HCT116 (cell line): ENCODE data around the gene HBA1. TPM values are rescaled to one million over a fixed set of nuclear protein-coding genes. Genes with fewer than 3 reads are reported as not detected.

Experiments used
- ATAC-seq: fragments of 200-7000 bp; cut with Tn5 transposase; 2 replicates; pipeline ENCODE4 v1.9.1; 2020; ENCODE audit warnings: mild to moderate bottlenecking, moderate library complexity
- BruUV-seq: library from RNA; stranded (reverse); fragments of 400-500 nt; replicated peaks from 2 replicates; lab custom pipeline; 2021; lab: Mats Ljungman, UMichigan
- CTCF ChIA-PET: fragments of 300-600 bp; sonication (Branson Sonifier 250); formaldehyde crosslinking; loops from one replicate; lab custom pipeline; 2021; ENCODE audit warnings: antibody characterized with exemption; lab: Charles Lee
- POLR2A ChIA-PET: fragments of 300-600, 350-600 bp; sonication (Branson Sonifier 250); formaldehyde crosslinking; loops from one replicate; lab custom pipeline; 2021; ENCODE audit warnings: antibody characterized with exemption; lab: Charles Lee
- RAD21 ChIA-PET, 2 experiments: fragments of 300-600 bp; sonication (Branson Sonifier 250); formaldehyde crosslinking; loops; one replicate each; lab custom pipeline; 2023; ENCODE audit warnings: low total read pairs in 2 of 2; ENCODE audit not compliant: uncharacterized antibody in 2 of 2, unreplicated experiment in 2 of 2, low non-redundant PET in 1 of 2; lab: Charles Lee
- DNase-seq: peaks from one replicate; pipeline ENCODE4 v3.0.0-alpha.2; 2010; ENCODE audit warnings: low read depth, low spot score
- H2AFZ ChIP-seq: fragments of 200-600 bp; shearing (Covaris generic), sonication (generic); 2 replicates; pipeline ENCODE4 v1.6.1; 2017; ENCODE audit warnings: low read depth, mixed run types, mixed read lengths, antibody characterized with exemption, low read length; ENCODE audit not compliant: poor library complexity, severe bottlenecking
- H3K27ac ChIP-seq: 2 replicates; pipeline ENCODE4 v1.5.1; 2012; ENCODE audit warnings: low read depth, low read length
- H3K27me3 ChIP-seq: fragments of 200-600 bp; sonication (generic); 2 replicates; pipeline ENCODE4 v1.6.1; 2016; ENCODE audit warnings: mixed run types, low read length, mixed read lengths; ENCODE audit not compliant: insufficient read depth
- H3K36me3 ChIP-seq, 2 experiments: fragments of 200-500 bp in 1 of 2; fragments of 200-600 bp in 1 of 2; sonication (Bioruptor generic) in 1 of 2; sonication (generic) in 1 of 2; 2 replicates each; pipeline versions ENCODE4 v1.5.1 to v1.6.1; 2014 to 2016; ENCODE audit warnings: low read length in 2 of 2, inconsistent platforms in 1 of 2, mixed read lengths in 1 of 2, mixed run types in 1 of 2; ENCODE audit not compliant: insufficient read depth in 2 of 2, control insufficient read depth in 1 of 2
- H3K4me1 ChIP-seq, 2 experiments: fragments of 200-600 bp in 1 of 2; sonication (generic) in 1 of 2; 2 replicates each; pipeline versions ENCODE4 v1.5.1 to v1.6.1; 2012 to 2017; ENCODE audit warnings: low read length in 2 of 2, inconsistent platforms in 1 of 2, mild to moderate bottlenecking in 1 of 2, mixed read lengths in 1 of 2, mixed run types in 1 of 2, moderate library complexity in 1 of 2; ENCODE audit not compliant: insufficient read depth in 2 of 2, control insufficient read depth in 1 of 2
- H3K4me2 ChIP-seq: fragments of 200-600 bp; sonication (generic); 2 replicates; pipeline ENCODE4 v1.6.1; 2017; ENCODE audit warnings: mixed run types, low read length, mixed read lengths
- H3K4me3 ChIP-seq, 2 experiments: fragments of 200-600 bp in 1 of 2; sonication (generic) in 1 of 2; replicated peaks in 1 of 2; 2 replicates each; pipeline ENCODE4 v1.5.1; 2011 to 2016; ENCODE audit warnings: low read length in 2 of 2, control low read depth in 1 of 2, low read depth in 1 of 2, mild to moderate bottlenecking in 1 of 2, mixed read lengths in 1 of 2, mixed run types in 1 of 2
- H3K79me2 ChIP-seq: fragments of 200-600 bp; sonication (generic); 2 replicates; pipeline ENCODE4 v1.6.1; 2017; ENCODE audit warnings: mild to moderate bottlenecking, mixed run types, low read length, moderate library complexity, mixed read lengths; ENCODE audit not compliant: insufficient read depth
- H3K9ac ChIP-seq: fragments of 200-600 bp; sonication (generic); 2 replicates; pipeline ENCODE4 v1.6.1; 2016; ENCODE audit warnings: low read length, mixed read lengths
- H3K9me2 ChIP-seq: fragments of 200-600 bp; sonication (generic), shearing (Covaris generic); 2 replicates; pipeline ENCODE4 v1.6.1; 2017; ENCODE audit warnings: mixed run types, mild to moderate bottlenecking, moderate library complexity; ENCODE audit not compliant: insufficient read depth
- H3K9me3 ChIP-seq, 2 experiments: fragments of 200-500 bp in 1 of 2; fragments of 200-600 bp in 1 of 2; sonication (Bioruptor generic) in 1 of 2; sonication (generic) in 1 of 2; 2 replicates each; pipeline ENCODE4 v1.6.1; 2014 to 2017; ENCODE audit warnings: low read length in 2 of 2, mixed read lengths in 2 of 2, inconsistent platforms in 1 of 2, low read depth in 1 of 2, mild to moderate bottlenecking in 1 of 2, mixed run types in 1 of 2, moderate library complexity in 1 of 2; ENCODE audit not compliant: control insufficient read depth in 1 of 2, insufficient read depth in 1 of 2
- H4K20me1 ChIP-seq: fragments of 200-600 bp; sonication (generic), shearing (Covaris generic); 2 replicates; pipeline ENCODE4 v1.6.1; 2017; ENCODE audit warnings: mixed run types, mild to moderate bottlenecking, moderate library complexity; ENCODE audit not compliant: insufficient read depth
- CBX3 ChIP-seq: IDR thresholded peaks from 2 replicates; pipeline ENCODE4 v1.6.1; 2012; ENCODE audit warnings: low read depth
- CEBPB ChIP-seq: IDR thresholded peaks from 2 replicates; pipeline ENCODE4 v1.6.1; 2012; ENCODE audit warnings: low read depth
- EGR1 ChIP-seq: IDR thresholded peaks from 2 replicates; pipeline ENCODE4 v1.6.1; 2012; ENCODE audit warnings: low read depth
- ELF1 ChIP-seq: IDR thresholded peaks from 2 replicates; pipeline ENCODE4 v1.6.1; 2012; ENCODE audit warnings: low read depth, borderline replicate concordance
- EZH2 ChIP-seq: fragments of 200-600 bp; sonication (generic); IDR thresholded peaks from 2 replicates; pipeline ENCODE4 v1.6.1; 2017; ENCODE audit warnings: antibody characterized with exemption, mixed run types
- EZH2phosphoT487 ChIP-seq: fragments of 200-600 bp; IDR thresholded peaks from 2 replicates; pipeline ENCODE4 v1.6.1; 2018; ENCODE audit warnings: antibody characterized with exemption, borderline replicate concordance
- JUND ChIP-seq: IDR thresholded peaks from 2 replicates; pipeline ENCODE4 v1.6.1; 2012
- POLR2A ChIP-seq: IDR thresholded peaks from 2 replicates; pipeline ENCODE4 v1.7.0; 2011; ENCODE audit warnings: borderline replicate concordance; ENCODE audit not compliant: insufficient read depth, insufficient read length; ENCODE audit errors: extremely low read depth
- POLR2AphosphoS5 ChIP-seq: IDR thresholded peaks from 2 replicates; pipeline ENCODE4 v1.6.1; 2011; ENCODE audit warnings: mild to moderate bottlenecking, low read depth, low read length, moderate library complexity
- RAD21 ChIP-seq: IDR thresholded peaks from 2 replicates; pipeline ENCODE4 v1.6.1; 2012; ENCODE audit warnings: low read depth, mild to moderate bottlenecking
- SIN3A ChIP-seq: IDR thresholded peaks from 2 replicates; pipeline ENCODE4 v1.6.1; 2012; ENCODE audit warnings: low read depth
- SP1 ChIP-seq: IDR thresholded peaks from 2 replicates; pipeline ENCODE4 v1.6.1; 2012; ENCODE audit warnings: low read depth
- TCF7L2 ChIP-seq: IDR thresholded peaks from 2 replicates; pipeline ENCODE4 v1.7.0; 2011; ENCODE audit warnings: borderline replicate concordance, inconsistent platforms; ENCODE audit not compliant: insufficient read depth, insufficient read length; ENCODE audit errors: extremely low read depth
- YY1 ChIP-seq: IDR thresholded peaks from 2 replicates; pipeline ENCODE4 v1.6.1; 2011; ENCODE audit warnings: low read length, low read depth, moderate library complexity, mild to moderate bottlenecking; ENCODE audit not compliant: insufficient replicate concordance; ENCODE audit errors: extremely low read depth
- ZFX ChIP-seq: fragments of 450-650 bp; IDR thresholded peaks from 2 replicates; pipeline ENCODE4 v1.6.1; 2017
- ZNF274 ChIP-seq: fragments of 200-500 bp; sonication (Bioruptor generic); IDR thresholded peaks from 2 replicates; pipeline ENCODE4 v1.6.1; 2014; ENCODE audit warnings: mild to moderate bottlenecking, low read depth, low read length, inconsistent platforms
- intact Hi-C: fragments of 100-400 bp; cut with micrococcal nuclease; formaldehyde crosslinking; loops from 2 replicates; pipeline ENCODE4 v1.10.0; 2022
- total RNA-seq: library from RNA; stranded (reverse); gene quantifications from one replicate; pipeline ENCODE4 v1.2.1, GENCODE V29; 2021; ENCODE audit not compliant: unreplicated experiment
- TF ChIP-seq, protein P1 (sequence below): IDR thresholded peaks from 2 replicates; pipeline ENCODE4 v1.6.1; 2011; ENCODE audit warnings: mild to moderate bottlenecking, low read length, moderate library complexity; ENCODE audit not compliant: insufficient replicate concordance; ENCODE audit errors: extremely low read depth
- TF ChIP-seq, protein P2 (sequence below), 3 experiments: fragments of 200-600 bp in 1 of 3; sonication (generic) in 1 of 3; IDR thresholded peaks in 2 of 3; conservative IDR thresholded peaks in 1 of 3; 2 replicates each; pipeline ENCODE4 v1.5.1; 2012 to 2017; ENCODE audit warnings: low read depth in 2 of 3, low read length in 2 of 3, antibody characterized with exemption in 1 of 3, borderline replicate concordance in 1 of 3, control low read depth in 1 of 3, mild to moderate bottlenecking in 1 of 3, mixed read lengths in 1 of 3, mixed run types in 1 of 3, moderate library complexity in 1 of 3; ENCODE audit not compliant: insufficient read depth in 1 of 3
- TF ChIP-seq, protein P3 (sequence below): IDR thresholded peaks from 2 replicates; pipeline ENCODE4 v1.6.1; 2012

HBA1 gene
- total RNA-seq, 1 experiment from 2014 or later: 4.9 TPM

DNA sequence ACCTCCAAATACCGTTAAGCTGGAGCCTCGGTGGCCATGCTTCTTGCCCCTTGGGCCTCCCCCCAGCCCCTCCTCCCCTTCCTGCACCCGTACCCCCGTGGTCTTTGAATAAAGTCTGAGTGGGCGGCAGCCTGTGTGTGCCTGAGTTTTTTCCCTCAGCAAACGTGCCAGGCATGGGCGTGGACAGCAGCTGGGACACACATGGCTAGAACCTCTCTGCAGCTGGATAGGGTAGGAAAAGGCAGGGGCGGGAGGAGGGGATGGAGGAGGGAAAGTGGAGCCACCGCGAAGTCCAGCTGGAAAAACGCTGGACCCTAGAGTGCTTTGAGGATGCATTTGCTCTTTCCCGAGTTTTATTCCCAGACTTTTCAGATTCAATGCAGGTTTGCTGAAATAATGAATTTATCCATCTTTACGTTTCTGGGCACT is 928 bp downstream of the HBA1 start:
- Histone ChIP-seq H2AFZ (no peak overlapping the region), H3K9ac (no peak overlapping the region), H4K20me1 (no peaks in the 10 kb centered on the region), H3K27me3 (no peaks in the 10 kb centered on the region), H3K4me3 (no peak overlapping the region), H3K27ac (no peak overlapping the region), H3K9me3 (no peaks in the 10 kb centered on the region), H3K79me2 (no peaks in the 10 kb centered on the region), H3K36me3 (no peaks in the 10 kb centered on the region), H3K4me1 (peaks cover 0 to 5% of the 10 kb centered on the region in 2 experiments; a peak in 1 of 4 replicates), H3K4me2 (no peak overlapping the region), H3K9me2 (no peaks in the 10 kb centered on the region)
- ATAC-seq (no peak), DNase-seq (no peak)
- ChIA-PET RAD21 (no interaction called here), POLR2A (no interaction called here), CTCF (interaction anchor here (1.2 kb wide), 1 partner anchor 70 kb away, joined by 4 read pairs; no protein-coding TSS in a partner anchor)
- BruUV-seq: no TSS peak
- TF ChIP-seq POLR2A (no peak), CBX3 (no peak), EZH2 (no peak), EZH2phosphoT487 (no peak), JUND (no peak), CEBPB (no peak), RAD21 (no peak), YY1 (no peak), SP1 (no peak), EGR1 (no peak), ZNF274 (no peak), POLR2AphosphoS5 (no peak), SIN3A (no peak), ZFX (no peak), ELF1 (no peak), TCF7L2 (no peak)
- TF ChIP-seq, protein P1, sequence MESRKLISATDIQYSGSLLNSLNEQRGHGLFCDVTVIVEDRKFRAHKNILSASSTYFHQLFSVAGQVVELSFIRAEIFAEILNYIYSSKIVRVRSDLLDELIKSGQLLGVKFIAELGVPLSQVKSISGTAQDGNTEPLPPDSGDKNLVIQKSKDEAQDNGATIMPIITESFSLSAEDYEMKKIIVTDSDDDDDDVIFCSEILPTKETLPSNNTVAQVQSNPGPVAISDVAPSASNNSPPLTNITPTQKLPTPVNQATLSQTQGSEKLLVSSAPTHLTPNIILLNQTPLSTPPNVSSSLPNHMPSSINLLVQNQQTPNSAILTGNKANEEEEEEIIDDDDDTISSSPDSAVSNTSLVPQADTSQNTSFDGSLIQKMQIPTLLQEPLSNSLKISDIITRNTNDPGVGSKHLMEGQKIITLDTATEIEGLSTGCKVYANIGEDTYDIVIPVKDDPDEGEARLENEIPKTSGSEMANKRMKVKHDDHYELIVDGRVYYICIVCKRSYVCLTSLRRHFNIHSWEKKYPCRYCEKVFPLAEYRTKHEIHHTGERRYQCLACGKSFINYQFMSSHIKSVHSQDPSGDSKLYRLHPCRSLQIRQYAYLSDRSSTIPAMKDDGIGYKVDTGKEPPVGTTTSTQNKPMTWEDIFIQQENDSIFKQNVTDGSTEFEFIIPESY: no peak
- TF ChIP-seq, protein P2, sequence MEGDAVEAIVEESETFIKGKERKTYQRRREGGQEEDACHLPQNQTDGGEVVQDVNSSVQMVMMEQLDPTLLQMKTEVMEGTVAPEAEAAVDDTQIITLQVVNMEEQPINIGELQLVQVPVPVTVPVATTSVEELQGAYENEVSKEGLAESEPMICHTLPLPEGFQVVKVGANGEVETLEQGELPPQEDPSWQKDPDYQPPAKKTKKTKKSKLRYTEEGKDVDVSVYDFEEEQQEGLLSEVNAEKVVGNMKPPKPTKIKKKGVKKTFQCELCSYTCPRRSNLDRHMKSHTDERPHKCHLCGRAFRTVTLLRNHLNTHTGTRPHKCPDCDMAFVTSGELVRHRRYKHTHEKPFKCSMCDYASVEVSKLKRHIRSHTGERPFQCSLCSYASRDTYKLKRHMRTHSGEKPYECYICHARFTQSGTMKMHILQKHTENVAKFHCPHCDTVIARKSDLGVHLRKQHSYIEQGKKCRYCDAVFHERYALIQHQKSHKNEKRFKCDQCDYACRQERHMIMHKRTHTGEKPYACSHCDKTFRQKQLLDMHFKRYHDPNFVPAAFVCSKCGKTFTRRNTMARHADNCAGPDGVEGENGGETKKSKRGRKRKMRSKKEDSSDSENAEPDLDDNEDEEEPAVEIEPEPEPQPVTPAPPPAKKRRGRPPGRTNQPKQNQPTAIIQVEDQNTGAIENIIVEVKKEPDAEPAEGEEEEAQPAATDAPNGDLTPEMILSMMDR (IDR thresholded peaks at IDR 0.05 in 2 of 3, conservative IDR thresholded peaks at IDR 0.05 in 1 of 3; ENCODE audit: borderline replicate concordance in 1 of 3, insufficient read depth in 1 of 3, low read depth in 2 of 3, low read length in 2 of 3): no peak
- TF ChIP-seq, protein P3, sequence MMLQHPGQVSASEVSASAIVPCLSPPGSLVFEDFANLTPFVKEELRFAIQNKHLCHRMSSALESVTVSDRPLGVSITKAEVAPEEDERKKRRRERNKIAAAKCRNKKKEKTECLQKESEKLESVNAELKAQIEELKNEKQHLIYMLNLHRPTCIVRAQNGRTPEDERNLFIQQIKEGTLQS: no peak
- intact Hi-C loops: no loop called here
